NB4 (cell line): Measurements from ENCODE around the gene PPIA.
A peak's percentile ranks its signal among the peaks of the same experiment; 100 is the strongest.
"Not testable (repeated sequence)": the region's sequence is repeated elsewhere in the genome, so short reads cannot be mapped to it uniquely, and the experiment has no call there.

ENCODE experiments used
- DNase-seq: peaks from one replicate; pipeline ENCODE4 v3.0.0; 2010; ENCODE audit warnings: low read depth
- H3K4me3 ChIP-seq: one replicate; pipeline ENCODE4 v1.5.1; 2011; ENCODE audit warnings: mild to moderate bottlenecking, low read depth, low read length, moderate library complexity
- CTCF ChIP-seq: IDR thresholded peaks from one replicate; pipeline ENCODE4 v1.5.1; 2012; ENCODE audit warnings: low read depth, low read length
- MYC ChIP-seq: IDR thresholded peaks from 2 replicates; pipeline ENCODE4 v1.6.1; 2011; ENCODE audit warnings: low read depth, low read length
- POLR2A ChIP-seq: IDR thresholded peaks from 2 replicates; pipeline ENCODE4 v1.6.1; 2011; ENCODE audit warnings: mild to moderate bottlenecking; ENCODE audit not compliant: insufficient read length; ENCODE audit errors: extremely low read depth
- TF ChIP-seq, protein P1 (sequence below): IDR thresholded peaks from 2 replicates; pipeline ENCODE4 v1.6.1; 2011; ENCODE audit warnings: low read depth, low read length

Gene PPIA

GRCh38 chr7:44798649-44799305 lies 2.3 kb downstream of the PPIA start:
- TF ChIP-seq POLR2A (no peak), CTCF (no peak), MYC (no peak)
- TF ChIP-seq, protein P1, sequence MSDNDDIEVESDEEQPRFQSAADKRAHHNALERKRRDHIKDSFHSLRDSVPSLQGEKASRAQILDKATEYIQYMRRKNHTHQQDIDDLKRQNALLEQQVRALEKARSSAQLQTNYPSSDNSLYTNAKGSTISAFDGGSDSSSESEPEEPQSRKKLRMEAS: no peak
- peak overlapping the region; percentile 88 for H3K4me3 ChIP-seq
- DNase-seq: no peak

- DNase-seq: no peak
- TF ChIP-seq, protein P1: no peak
- TF ChIP-seq MYC (no peak), CTCF (no peak), POLR2A (no peak)
- H3K4me3 ChIP-seq: peak overlapping the region; percentile 88
These were observed 3.5 kb downstream of the PPIA start for GRCh38 chr7:44799939-44800338.

DNA sequence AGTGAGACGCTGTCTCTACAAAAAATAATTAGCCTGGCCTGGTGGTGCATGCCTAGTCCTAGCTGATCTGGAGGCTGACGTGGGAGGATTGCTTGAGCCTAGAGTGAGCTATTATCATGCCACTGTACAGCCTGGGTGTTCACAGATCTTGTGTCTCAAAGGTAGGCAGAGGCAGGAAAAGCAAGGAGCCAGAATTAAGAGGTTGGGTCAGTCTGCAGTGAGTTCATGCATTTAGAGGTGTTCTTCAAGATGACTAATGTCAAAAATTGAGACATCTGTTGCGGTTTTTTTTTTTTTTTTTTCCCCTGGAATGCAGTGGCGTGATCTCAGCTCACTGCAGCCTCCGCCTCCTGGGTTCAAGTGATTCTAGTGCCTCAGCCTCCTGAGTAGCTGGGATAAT lies 5.4 kb downstream of the PPIA start:
- TF ChIP-seq, protein P1: no peak
- TF ChIP-seq CTCF (no peak), MYC (no peak), POLR2A (no peak)
- no peak overlapping the region for H3K4me3 ChIP-seq
- DNase-seq: peak; percentile 41

- no peak overlapping the region for H3K4me3 ChIP-seq
- DNase-seq: peak; percentile 60
- TF ChIP-seq MYC (no peak), POLR2A (no peak), CTCF (no peak)
- TF ChIP-seq, protein P1: no peak
These were observed 6.0 kb downstream of the PPIA start for GRCh38 chr7:44802418-44803025.

GRCh38 chr7:44803828-44804519 lies 7.5 kb downstream of the PPIA start:
- TF ChIP-seq POLR2A: peak; percentile 6
- peak; percentile 54 for DNase-seq
- not testable (repeated sequence) for H3K4me3 ChIP-seq

DNA sequence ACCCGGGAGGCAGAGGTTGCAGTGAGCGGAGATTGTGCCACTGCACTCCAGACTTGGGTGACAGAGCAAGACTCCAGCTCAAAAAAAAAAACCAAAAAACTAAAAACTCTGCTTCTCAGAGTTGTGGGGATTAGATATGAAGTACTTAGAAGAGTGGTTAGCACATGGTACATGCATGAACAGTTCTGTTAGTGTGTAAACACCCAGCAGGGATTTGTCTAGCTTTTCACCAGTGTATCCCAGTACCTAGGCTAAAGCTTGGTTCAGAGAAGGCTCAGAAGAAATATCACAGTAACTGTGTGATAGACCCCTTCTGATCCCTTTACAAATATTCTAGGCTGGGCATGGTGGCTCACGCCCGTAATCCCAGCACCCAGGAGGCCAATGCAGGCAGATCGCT lies 9.5 kb downstream of the PPIA start:
- no peak overlapping the region for H3K4me3 ChIP-seq
- peak; percentile 44 for DNase-seq
- TF ChIP-seq POLR2A (no peak), CTCF (no peak), MYC (no peak)
- TF ChIP-seq, protein P1: 0 out of 2 replicates have a peak, but pooled peaks have one; percentile 8
